ENCODE data around the gene ZBTB49.

The ZBTB49 gene

DNA sequence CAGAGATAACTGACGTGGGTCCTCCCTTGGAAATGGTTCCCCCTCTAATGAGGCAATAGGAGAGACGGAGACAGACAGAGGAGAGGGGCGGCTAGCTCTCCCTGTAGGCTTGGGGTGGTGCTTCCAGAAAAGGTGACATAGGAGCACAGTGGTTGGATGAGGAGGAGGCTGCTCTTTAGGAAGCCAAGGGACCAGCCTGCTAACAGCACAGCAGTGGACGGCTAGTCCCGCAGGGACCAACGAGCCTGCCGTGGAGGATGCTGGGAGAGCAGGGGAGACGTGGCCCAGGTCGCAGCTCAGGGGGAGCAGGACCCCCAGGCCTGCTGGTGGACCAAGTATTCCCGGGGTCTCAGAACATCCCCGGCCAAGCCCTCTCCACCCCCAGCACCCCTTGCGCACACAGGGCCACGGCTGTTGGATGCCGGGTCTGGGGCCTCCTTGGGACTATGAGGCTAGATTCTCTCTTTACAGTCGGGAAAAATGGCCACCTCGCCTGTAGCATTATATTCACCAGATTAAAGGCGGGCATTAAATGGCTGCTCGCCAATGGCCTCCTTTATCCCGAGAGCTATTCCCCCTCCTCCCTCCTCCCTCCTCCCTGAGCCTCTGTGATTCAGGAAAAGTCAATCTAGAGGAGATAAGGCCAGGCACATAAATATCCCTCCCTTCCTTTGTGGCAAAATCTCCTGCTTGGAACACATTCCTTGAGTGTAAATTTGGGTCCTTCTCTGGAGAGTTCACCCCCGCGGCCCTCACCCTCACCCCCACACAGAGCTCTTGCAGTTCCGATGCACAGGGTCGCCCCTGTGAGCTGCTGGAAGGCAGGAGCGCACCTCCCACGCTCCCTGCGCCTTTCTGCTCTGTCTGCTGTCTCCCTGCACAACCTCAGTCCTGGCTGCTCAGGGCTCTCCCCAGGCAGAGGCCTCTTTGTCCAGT lies 66.3 kb downstream of the ZBTB49 start (continued):
- TF ChIP-seq PRDM6 (tag by site-specific recombination; IDR thresholded peaks at IDR 0.05) (no peak), ZNF670 (tag by site-specific recombination; IDR thresholded peaks at IDR 0.05; ENCODE audit: low read depth) (no peak), KLF9 (tag by site-specific recombination; IDR thresholded peaks at IDR 0.05; ENCODE audit: low read depth) (no peak), ZNF488 (tag by site-specific recombination; IDR thresholded peaks at IDR 0.05) (no peak), ZNF701 (tag by site-specific recombination; IDR thresholded peaks at IDR 0.05) (no peak), ZNF24 (tag by site-specific recombination; IDR thresholded peaks at IDR 0.05) (no peak), ZBTB17 (tag by site-specific recombination; IDR thresholded peaks at IDR 0.05) (no peak)
- TF ChIP-seq, protein P1, sequence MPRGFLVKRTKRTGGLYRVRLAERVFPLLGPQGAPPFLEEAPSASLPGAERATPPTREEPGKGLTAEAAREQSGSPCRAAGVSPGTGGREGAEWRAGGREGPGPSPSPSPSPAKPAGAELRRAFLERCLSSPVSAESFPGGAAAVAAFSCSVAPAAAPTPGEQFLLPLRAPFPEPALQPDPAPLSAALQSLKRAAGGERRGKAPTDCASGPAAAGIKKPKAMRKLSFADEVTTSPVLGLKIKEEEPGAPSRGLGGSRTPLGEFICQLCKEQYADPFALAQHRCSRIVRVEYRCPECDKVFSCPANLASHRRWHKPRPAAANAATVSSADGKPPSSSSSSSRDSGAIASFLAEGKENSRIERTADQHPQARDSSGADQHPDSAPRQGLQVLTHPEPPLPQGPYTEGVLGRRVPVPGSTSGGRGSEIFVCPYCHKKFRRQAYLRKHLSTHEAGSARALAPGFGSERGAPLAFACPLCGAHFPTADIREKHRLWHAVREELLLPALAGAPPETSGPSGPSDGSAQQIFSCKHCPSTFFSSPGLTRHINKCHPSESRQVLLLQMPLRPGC (tag by site-specific recombination; IDR thresholded peaks at IDR 0.05): no peak

- Histone ChIP-seq H3K4me1 (ENCODE audit: control insufficient read depth, insufficient read depth, low read length) (no peaks in the 10 kb centered on the region), H3K36me3 (ENCODE audit: control insufficient read depth in 2 of 2, insufficient read depth in 1 of 2, low read length in 2 of 2) (no peaks in the 10 kb centered on the region), H3K4me3 (ENCODE audit: low read depth, low read length) (no peak overlapping the region), H3K9me3 (ENCODE audit: control insufficient read depth, insufficient read depth, low read depth, low read length) (no peaks in the 10 kb centered on the region), H3K27ac (ENCODE audit: extremely low read depth, low read depth, low read length) (no peak overlapping the region)
- ChIA-PET CTCF (no interaction called here), POLR2A (no interaction called here)
- no peak for TF ChIP-seq ZNF560 (tag by site-specific recombination; IDR thresholded peaks at IDR 0.05; ENCODE audit: borderline replicate concordance)
- no peak for TF ChIP-seq ZNF311 (tag by site-specific recombination; IDR thresholded peaks at IDR 0.05; ENCODE audit: borderline replicate concordance)
- peak; percentile 62 for TF ChIP-seq ZIC2 (tag by site-specific recombination; IDR thresholded peaks at IDR 0.05)
These were observed 68.2 kb downstream of the ZBTB49 start for GRCh38 chr4:4358093-4358854.

DNA sequence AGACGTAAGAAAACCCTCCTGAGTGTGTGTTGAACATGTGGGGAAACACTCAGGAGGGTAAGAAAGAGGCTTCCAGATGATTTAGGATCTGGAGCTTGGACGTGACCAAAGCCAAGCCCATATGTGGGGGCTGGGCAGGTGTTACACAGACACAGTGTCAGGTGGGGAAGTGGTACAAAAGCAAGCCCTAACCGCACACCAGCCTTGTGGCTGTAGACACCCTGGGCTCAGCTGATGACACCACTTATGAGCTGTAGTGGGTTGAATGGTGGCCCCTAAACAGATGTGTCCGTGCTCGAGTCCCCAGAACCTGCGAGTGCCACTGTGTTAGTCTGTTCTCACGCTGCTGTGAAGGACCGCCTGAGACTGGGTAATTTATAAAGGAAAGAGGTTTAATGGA lies 71.8 kb downstream of the ZBTB49 start:
- H3K27ac ChIP-seq (ENCODE audit: extremely low read depth, low read depth, low read length): no peak overlapping the region
- no peaks in the 10 kb centered on the region for H3K9me3 ChIP-seq (ENCODE audit: control insufficient read depth, insufficient read depth, low read depth, low read length)
- no peak overlapping the region for H3K4me3 ChIP-seq (ENCODE audit: low read depth, low read length)
- H3K36me3 ChIP-seq (ENCODE audit: control insufficient read depth in 2 of 2, insufficient read depth in 1 of 2, low read length in 2 of 2): no peaks in the 10 kb centered on the region
- ChIA-PET CTCF (no interaction called here), POLR2A (no interaction called here)
- TF ChIP-seq ZNF560 (tag by site-specific recombination; IDR thresholded peaks at IDR 0.05; ENCODE audit: borderline replicate concordance) (no peak), YY2 (tag by site-specific recombination; IDR thresholded peaks at IDR 0.05) (no peak), ZNF266 (tag by site-specific recombination; IDR thresholded peaks at IDR 0.05; ENCODE audit: low read depth) (no peak), ZNF133 (tag by site-specific recombination; IDR thresholded peaks at IDR 0.05) (no peak), ZNF239 (tag by site-specific recombination; IDR thresholded peaks at IDR 0.05) (no peak), ZNF175 (tag by site-specific recombination; IDR thresholded peaks at IDR 0.05) (no peak), ZNF174 (tag by site-specific recombination; IDR thresholded peaks at IDR 0.05) (no peak), IKZF3 (tag by site-specific recombination; IDR thresholded peaks at IDR 0.05) (no peak), ZNF529 (tag by site-specific recombination; IDR thresholded peaks at IDR 0.05; ENCODE audit: insufficient replicate concordance) (no peak)
- TF ChIP-seq, protein P2, sequence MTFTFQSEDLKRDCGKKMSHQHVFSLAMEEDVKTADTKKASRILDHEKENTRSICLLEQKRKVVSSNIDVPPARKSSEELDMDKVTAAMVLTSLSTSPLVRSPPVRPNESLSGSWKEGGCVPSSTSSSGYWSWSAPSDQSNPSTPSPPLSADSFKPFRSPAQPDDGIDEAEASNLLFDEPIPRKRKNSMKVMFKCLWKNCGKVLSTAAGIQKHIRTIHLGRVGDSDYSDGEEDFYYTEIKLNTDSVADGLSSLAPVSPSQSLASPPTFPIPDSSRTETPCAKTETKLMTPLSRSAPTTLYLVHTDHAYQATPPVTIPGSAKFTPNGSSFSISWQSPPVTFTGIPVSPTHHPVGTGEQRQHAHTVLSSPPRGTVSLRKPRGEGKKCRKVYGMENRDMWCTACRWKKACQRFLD (tag by site-specific recombination; IDR thresholded peaks at IDR 0.05): no peak
- no peaks in the 10 kb centered on the region for H3K4me1 ChIP-seq (ENCODE audit: control insufficient read depth, insufficient read depth, low read length)
